GM21423 (cell line): ENCODE results near the gene HKDC1.

ENCODE experiments used
- ATAC-seq: cut with Tn5 transposase; IDR thresholded peaks from one replicate; pipeline ENCODE4 v1.9.1; 2021; ENCODE audit warnings: mild to moderate bottlenecking, moderate library complexity; ENCODE audit not compliant: unreplicated experiment

HKDC1 gene

DNA sequence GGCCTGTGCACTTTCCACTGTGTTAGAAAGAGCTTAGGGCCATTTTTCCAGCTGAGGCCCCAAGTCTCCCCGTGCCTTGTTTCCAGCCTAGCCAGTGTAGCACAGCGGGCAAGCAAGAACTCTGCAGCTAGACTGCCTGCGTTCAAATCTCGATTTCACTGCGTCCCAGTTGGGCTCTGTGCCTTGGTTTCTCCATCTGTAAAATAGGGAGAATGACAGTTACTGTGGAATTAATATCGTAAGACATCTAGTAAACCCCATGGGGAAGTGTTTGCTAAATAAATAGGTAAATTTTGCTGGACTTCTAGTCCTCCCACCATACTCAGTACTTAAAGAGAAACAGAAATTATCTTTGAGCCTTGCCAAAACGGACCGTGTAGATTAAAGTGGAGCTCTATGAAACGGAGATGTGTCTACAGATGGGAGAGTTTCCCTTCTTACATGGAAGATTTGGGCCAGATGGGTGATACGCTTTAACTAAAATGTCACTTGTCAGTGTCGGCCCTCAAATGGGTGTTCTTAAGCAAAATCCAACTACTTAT, 3.5 kb upstream of the HKDC1 start:
- ATAC-seq, result no peak

DNA sequence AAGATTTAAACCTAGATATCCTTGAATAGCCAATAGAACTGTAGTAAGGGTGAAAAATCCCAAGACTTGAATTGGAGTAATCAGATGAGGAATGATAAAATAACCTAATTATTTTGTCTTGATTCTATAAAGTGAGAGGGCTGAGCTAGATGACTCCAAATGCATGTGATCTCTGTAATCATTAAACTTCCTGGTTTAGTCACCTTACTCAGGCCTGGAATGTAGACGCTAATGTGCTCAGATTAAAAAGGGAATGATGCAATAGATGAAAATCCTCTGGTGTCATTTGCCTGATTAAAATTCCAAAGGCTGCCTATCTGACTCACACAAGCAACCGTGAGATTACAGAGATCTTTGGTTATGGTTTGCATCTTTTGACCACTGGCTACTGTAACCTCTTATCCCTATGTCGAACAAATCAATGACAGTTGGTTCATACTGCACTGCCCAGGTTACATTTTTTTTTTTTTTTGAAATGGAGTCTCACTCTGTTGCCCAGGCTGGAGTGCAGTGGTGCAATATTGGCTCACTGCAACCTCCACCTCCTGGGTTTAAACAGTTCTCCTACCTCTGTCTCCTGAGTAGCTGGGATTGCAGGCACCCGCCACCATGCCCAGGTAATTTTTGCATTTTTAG, 2.9 kb upstream of the HKDC1 start:
- ATAC-seq, result no peak

DNA sequence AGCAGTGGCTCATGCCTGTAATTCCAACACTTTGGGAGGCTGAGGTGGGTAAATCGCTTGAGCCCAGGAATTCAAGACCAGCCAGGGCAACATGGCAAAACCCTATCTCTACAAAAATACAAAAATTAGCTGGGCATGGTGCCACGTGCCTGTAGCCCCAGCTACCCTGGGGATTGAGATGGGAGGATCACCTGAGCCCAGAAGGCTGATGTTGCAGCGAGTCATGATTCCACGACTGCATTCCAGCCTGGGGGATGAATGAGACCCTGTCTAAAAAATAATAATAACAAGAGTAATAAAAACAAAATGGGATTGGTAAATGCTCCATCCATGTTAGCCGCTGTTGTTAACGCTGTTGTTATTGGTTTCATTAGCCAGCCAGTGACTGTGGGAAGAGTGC, 1.3 kb upstream of the HKDC1 start:
- ATAC-seq, result no peak

DNA sequence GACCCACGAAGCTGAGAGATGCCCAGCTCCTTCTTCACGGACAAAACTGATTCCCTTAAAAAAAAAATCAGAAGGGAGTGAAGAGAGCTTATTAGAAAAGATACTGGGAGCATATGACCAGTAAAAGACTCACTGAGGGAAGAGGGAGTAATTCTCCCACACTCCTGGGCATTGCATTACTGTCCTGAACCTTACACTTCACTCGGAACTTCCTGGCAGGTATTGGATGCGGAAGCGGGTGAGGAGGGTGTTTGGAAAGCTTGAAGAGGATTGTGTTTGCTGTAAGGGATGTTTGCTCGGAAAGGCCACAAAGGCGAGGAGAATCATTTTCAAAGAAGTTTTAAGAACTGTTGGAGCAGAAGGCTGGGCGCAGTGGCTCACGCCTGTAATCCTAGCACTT, 375 bp downstream of the HKDC1 start:
- no peak for ATAC-seq

DNA sequence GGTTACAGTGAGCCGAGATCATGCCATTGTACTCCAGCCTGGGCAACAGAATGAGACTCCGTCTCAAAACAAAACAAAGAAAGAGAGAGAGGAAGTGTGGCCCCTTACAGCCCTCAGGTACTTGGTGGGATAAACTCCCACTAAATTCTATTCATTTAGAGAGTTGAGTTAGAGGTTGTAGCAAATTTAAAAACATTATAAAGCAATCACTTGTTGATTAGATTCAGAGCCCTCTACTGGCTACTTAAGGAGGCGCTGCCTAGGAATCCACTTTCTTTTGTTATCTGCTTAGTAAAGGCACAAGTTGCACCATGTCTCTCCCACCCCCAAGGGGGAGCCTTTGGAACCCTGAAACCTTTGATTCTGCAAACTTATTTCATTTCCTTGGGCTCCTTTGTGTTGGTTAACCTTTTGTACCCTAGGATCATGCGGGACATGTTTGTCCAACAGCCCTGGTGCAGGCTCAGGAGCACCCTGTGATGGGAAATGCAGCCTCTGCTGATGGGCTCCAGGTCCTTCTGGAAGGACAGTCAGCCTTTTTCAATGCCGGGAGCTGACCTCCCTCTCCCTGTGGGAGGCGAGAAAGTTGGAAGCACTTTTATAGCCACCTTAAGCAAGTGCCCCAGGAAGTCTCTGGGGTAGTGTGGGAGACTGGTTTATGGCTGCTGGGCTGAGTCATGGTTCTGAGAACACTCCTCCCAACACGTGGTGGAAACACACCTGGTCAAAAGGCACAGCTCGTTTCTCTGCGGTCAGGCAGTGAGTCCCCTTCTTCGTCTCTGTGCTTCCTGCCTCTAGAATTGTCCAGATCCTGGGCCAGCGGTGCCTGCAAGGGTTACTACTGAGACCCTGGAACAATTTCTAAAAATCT, 2.3 kb downstream of the HKDC1 start:
- ATAC-seq, result peak; percentile 94

DNA sequence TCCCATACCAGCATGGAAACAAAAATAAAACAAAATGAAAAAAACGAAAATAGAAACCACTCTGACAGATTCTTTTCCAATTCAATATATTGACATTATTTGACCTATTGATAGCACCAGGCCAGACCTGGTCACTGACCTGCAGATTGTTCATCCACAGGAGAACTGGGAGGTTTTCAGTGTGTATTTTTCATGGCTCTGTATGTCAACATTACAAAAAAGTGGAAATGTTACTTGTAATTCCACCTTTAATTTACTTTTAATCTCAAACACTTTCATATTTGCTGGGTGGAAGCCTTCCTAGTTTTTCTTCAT, 2.9 kb downstream of the HKDC1 start:
- ATAC-seq, result peak; percentile 3

DNA sequence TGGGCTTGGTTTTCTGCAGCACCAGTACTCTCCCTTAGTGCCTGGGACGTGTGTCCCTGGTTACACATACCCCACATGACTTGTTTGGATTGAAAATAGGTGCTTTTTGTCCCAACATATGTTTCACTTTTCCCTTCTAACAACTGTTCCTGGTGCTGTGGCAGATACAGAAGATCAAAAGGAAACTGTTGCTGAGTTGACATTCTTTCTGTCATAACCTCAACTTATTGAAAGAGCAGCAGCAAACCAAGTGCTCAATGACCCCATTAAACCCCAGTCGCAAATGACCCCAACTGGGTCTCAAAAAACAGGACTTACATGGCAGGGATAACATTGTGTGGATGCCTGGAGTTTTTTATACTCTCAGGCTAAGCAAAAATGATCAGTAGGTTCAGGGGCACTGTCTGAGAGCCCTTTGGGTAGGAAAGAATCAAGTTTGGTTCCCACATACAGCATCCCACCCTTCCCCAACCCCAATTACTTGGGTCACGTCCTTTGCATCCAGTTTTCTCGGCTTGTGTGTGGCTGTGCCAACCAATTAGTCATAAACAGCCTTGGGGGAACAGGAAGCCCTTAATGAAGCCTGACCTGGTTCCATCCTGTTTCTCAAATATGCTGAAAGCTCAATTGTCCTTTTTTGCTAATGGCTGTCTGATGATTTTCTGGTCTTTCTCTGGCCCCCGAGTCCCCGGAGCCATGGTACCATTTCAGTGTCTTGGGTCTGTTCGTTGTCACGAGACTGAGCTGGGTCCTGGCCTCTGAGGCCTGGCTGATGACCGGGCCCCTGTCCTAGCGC, 4.9 kb downstream of the HKDC1 start:
- no peak for ATAC-seq

DNA sequence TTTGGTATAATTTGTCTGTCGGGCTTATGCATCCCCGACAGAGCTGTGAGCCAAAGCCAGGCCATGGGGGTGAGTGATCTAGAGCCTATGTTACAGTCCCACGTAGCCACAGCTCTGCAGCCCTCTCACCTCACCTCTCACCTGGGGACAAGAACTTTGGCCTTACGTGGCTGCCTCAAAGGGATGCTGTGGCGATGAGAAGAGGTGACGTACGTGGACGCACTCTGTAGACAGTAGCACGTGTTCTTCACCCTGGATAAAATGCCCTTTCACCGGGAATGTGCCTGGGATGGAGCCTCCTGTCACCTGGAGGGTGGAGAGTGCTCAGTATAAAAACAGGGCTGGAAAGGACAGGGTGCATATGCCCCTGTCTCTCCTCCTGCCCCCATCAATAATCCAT, 5.5 kb downstream of the HKDC1 start:
- ATAC-seq, result no peak

DNA sequence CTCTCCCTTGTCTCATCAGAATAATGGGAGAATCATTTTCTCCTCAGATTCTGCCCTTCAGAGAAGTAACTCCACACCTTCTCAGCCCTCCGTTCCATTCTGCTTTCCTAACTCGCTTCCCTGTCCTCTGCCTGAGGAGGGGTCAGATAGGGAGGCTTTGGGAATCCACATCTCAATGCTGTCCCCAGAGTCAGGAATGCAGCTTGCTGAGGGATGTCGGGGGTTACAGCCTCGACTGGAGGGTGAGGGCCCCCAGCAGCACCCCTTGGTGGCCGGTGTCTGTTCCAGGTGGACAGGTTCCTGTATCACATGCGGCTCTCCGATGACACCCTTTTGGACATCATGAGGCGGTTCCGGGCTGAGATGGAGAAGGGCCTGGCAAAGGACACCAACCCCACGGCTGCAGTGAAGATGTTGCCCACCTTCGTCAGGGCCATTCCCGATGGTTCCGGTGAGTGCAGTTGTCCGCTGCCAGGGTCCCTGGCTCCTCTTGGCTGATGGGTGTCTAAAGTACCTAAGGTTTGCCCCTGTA, 6.9 kb downstream of the HKDC1 start:
- no peak for ATAC-seq

DNA sequence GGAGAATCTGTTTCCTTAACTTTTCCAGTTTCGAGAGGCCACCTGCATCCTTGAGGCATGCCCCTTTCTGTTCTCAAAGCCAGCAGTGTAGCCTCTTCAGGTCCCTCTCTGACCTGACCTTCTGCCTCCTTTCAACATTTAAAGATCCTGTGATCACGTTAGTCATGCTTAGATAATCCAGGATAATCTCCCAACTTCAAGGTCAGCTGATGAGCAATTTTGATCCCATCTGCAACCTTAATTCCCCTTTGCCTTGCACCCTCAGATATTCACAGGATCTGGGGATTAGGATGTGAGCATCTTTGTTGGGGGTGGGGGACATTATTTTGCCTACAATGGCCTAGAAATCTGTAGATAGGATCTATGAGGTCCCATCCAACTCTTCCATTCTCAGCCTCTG, 8.0 kb downstream of the HKDC1 start:
- ATAC-seq, result no peak

DNA sequence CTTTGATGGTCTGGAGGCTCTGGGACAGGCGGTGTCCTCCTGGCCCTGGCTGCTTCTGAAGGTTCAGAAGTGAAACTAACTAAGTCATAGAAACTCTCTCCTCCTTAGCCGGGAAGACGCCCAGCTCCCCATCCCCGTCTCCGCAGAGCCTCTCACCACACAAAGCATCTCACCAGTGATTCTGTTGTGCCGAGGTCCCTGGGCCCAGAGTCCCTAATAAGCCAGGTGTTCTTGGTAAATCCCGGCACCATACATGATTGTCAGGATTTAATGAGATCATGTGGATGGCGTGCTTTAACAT, 9.4 kb downstream of the HKDC1 start:
- no peak for ATAC-seq

DNA sequence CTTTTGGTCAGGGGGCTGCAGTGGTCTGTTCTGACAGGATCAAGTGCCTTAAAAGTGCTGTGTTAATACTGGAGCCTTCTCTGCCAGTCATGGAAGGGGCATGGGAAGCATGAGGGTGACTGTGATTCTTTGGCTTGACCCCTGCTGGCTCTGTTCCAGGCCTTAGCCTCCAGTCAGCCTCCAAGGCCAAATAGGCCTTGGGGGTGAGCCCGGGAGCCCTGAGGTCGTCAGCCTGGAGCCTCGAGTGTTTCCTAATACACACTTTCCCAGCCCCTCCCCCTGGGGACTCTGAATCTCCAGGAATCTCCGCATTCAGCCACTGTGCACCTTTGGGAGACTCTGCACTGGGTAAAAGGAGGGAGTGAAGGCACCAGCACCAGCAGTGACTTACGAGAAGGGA, 10.0 kb downstream of the HKDC1 start:
- no peak for ATAC-seq

DNA sequence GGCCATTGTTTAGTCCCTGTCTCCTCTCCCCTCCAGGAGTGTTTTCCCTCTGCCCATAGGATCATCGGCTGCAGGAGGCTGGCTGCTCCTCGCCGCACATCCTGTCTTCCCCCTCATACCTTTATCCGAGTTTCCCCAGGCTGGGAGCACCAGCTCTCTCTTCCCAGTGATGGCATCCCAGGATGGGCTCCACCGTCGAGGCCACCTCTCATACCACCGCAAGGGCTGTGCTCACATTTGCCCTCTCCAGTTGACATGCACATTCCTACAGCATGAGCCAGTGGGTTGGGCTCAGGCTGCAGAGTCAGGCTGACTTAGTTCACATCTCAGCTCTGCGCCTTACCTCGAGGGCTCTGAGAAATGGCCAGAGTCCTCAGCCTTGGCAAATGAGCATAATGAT, 12.1 kb downstream of the HKDC1 start:
- no peak for ATAC-seq

DNA sequence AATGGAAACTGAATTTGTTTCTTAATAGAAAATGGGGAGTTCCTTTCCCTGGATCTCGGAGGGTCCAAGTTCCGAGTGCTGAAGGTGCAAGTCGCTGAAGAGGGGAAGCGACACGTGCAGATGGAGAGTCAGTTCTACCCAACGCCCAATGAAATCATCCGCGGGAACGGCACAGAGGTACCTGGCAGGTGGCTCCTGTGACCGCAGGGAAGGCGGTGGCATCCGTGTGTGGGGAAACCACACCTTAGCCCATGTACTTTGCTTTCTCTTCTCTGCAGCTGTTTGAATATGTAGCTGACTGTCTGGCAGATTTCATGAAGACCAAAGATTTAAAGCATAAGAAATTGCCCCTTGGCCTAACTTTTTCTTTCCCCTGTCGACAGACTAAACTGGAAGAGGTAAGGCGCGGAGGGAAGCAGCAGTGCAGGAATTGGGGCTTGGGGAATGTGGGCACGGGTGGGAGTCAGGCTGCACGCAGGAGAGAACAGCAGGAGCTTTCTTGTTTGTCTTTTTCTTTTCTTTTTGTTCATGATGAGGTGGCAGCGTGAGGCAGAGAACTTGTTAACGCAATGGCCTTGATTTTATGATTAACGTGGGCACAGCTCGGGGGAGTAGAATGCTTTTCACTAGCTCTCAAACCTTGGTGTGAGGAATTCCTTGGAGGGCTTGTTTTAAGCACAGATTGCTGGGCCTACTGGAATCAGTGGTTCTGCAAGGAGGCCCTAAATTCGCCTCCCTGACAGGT, 12.8 kb downstream of the HKDC1 start:
- ATAC-seq, result no peak

DNA sequence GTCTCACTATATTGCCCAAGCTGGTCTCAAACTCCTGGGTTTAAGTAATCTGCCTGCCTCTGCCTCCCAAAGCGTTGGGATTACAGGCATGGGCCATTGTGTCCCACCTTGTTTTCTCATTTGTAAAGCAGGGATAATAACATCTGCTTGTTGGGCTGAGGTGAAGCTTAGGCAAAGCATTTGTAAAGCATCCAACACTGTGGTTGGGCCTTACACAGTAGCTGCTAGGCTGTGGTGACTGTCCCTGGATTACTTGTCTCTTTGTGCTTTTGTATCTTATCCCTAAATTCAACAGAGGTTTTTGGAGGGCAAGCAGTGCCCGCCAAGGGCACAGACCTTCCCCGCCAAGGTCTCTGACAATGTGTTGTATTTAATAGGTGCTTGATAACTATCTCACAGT, 14.3 kb downstream of the HKDC1 start:
- ATAC-seq, result no peak

DNA sequence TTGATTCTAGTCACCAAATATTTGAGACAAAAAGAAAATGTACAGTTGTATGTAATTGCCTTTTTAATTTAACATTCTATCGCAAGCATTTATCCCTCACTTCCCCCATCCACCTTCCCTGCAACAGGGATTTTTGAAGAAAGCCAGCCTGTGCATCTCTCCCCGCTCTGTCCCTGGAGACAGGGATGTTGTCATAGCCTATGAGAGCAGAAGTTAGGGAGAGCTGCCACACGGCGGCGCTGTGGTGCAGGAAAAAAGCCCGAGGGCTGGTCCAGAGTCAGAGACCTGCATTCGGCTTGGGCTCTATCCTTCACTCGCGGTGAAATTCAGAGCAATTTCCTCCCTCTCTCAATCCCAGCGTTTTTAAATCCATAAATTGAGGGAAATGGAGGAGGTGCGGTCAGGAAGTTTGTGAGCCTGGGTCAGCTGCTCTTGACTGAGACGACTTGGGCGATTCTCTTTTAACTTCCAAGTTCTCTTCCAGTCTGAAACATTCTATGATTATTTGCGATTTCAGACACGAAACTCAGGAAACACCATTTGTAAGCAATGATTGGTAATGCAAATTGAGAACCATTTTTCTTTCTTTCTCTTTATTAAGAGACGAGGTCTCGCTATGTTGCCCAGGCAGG, 17.5 kb downstream of the HKDC1 start:
- ATAC-seq, result peak; percentile 83

DNA sequence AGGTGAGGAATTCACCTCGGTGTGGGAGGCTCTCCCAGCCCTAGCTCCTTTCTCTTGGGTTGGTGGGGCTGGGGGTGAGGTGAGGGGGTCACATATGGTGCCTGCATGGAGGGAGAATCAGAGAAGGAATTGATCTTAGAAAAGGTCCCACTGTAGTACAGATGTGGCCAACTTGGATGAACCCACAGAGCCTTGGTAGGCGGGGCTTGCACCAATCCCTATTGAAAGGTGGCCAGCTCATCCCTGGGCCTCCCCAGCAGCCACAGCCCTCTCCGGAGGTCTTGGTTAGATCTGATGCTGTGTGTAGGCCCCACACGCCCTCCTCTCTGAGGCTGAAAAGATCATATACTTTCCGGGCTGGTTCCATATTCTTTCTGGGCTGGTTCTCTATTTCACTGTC, 19.0 kb downstream of the HKDC1 start:
- ATAC-seq, result no peak

DNA sequence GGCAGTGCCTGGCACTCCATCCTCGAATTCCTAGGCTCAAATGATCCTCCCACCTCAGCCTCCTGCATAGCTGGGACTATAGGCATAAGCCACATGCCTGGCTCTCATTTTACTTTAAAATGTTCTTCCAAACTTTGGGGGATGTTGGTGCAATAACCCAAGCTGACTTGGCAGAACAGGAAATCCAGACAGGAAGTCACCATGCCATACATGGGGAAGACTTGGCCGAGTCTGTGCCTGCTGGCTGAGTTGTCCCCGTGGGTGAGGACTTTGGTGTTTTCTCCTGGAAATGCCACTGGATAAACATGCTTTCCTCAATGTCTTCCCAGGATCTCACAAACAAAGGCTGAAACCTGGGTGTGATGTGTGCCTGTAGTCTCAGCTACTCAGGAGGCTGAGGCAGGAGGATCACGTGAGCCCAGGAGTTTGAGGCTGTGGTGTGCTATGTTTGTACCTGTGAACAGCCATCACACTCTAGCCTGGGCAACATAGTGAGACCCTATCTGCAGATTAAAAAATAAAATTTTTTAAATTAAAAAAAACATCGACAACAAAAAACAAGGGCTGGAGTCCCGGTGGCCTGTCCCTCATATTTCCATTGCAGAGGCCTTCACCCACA, 19.8 kb downstream of the HKDC1 start:
- ATAC-seq, result no peak

DNA sequence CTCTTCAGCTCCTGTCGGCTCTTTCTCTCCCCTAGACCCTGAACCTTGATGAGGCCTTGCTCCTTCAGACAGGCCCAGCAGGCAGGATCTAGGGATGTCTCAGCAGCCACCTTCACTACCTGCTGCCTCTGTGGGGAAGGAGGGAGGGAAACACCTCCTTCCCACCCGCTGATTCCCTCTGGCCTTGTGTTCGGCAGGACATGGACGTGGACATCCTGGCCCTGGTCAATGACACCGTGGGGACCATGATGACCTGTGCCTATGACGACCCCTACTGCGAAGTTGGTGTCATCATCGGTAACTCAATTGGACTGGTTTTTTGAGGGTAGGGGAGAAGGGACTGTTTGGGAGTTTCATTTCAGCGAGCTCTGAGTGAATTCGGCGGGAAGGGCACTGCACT, 20.3 kb downstream of the HKDC1 start:
- ATAC-seq, result no peak

DNA sequence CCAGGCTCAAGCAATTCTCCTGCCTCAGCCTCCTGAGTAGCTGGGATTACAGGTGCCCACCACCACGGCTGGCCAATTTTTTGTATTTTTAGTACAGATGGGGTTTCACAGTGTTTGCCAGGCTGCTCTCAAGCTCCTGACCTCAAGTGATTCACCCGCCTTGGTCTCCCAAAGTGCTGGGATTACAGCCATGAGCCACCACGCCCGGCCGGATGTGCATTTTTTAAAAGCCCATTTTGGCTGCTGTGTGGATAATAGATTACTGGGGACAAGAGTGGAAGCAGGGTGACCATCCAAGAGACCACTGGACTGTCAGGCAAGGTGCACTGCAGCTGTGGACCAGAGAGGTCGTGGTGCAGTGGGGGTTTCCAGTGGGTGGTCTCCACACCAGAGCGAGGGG, 21.4 kb downstream of the HKDC1 start:
- no peak for ATAC-seq
